OCI-M2 (cell line): ENCODE results near the gene CLDN10.

Experiments
- DNase-seq: peaks from one replicate; lab custom pipeline; 2025; ENCODE audit not compliant: unreplicated experiment; lab: John Stamatoyannopoulos, UW

Gene CLDN10

DNA sequence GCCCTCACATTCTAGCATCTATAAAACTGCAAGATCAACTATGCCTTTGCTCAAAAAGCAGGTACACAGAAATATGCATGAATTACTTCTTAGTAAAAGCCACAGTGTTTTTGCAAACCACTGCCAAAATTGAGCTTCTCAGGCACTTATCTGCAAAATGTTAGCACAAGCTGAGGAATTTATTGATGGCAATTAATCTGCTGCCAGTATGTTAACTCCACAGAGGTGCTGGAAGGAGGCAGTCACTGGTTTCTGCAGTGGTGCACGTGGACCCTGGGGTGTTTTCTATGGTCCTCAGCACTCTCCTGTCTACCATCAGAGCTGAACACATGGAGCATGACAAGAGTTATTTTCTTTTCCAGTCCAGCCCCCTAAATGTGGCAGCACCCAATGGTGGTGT is 44.2 kb downstream of the CLDN10 start:
- no peak for DNase-seq

DNA sequence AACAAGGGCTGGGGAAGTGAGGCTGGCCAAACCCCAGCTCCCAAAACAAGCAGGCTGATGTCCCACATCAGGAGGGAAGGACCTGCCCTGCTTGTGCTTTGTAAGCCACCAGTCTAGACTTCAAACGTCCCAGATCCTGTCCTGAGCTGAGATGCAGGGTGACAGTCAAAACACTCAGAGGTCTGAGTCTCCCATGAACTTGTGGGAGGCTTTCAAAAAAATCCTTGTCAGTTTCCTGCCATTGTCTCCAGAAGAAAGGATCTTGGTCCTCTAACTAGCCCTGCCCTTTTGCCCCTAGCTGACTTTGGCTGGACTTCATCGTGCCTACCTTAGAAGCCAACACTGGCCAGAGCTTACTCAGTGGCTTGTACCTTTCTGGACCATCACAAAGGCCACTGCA is 48.7 kb downstream of the CLDN10 start:
- DNase-seq: no peak

DNA sequence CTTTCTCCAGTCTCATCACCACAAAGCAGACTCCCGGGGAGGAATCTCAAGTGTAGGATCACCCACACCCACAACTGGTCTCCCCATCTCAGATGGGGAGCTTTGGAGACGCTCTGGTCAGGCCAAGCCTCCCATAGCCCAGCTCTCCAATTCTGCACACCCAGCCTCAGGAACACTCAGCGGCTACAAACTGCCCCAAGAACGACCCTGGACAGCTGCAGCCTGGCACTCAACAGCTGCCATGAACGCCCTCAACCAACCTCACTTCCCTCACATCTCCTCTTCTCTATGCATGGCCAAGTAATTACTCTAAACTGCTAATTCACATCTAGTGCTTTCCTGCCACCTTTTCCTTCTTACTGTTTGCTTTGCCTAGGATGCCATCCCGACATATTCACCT is 49.4 kb downstream of the CLDN10 start:
- DNase-seq: no peak

DNA sequence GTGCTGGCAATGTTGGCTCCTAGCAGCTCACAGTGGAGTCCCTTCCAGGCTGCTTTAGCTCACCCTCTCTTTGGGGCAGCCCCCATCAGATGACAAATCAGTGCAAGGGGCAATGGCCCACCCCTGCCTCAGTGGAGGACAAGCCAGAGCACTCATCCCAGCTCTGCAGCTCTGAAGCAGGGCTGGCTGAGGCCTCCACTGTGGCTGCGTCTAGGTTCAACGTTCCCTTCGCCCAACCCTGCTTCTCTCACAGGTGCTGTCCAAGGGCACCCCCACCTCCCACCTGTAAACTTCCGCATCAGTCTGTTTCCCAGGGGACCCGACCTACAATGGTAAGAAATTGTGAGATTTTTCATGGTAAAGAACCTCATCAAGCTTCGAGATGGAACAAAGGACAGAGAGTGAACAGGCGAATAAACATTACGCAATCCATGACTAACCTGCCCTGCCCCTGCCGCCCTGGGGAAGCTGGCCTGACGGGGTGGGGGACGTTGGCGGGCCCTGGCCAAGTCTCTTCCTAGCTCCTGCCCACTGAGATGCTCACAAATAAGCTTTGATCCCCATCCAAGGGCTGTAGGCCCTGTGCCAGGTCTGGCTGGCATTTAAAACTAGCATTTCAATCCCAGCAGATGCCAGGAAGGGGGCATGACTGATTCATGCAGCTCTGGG is 51.5 kb downstream of the CLDN10 start:
- DNase-seq: no peak

DNA sequence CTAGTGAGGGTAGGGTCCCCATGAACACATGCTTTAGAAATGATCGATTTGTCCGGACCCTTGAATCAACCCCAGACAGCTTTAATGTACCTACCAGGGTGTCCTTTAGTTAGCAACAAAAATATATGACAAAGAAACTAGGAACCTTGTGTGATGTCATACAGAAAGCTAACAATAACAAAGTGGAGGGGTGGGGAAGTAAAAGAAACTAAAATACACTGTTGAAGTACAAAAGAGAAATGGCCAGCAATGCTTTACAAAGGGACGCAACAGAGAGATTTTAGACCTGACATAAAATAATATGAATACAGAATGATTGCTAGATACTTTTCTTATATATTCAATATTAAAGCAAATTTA is 52.0 kb downstream of the CLDN10 start:
- no peak for DNase-seq

DNA sequence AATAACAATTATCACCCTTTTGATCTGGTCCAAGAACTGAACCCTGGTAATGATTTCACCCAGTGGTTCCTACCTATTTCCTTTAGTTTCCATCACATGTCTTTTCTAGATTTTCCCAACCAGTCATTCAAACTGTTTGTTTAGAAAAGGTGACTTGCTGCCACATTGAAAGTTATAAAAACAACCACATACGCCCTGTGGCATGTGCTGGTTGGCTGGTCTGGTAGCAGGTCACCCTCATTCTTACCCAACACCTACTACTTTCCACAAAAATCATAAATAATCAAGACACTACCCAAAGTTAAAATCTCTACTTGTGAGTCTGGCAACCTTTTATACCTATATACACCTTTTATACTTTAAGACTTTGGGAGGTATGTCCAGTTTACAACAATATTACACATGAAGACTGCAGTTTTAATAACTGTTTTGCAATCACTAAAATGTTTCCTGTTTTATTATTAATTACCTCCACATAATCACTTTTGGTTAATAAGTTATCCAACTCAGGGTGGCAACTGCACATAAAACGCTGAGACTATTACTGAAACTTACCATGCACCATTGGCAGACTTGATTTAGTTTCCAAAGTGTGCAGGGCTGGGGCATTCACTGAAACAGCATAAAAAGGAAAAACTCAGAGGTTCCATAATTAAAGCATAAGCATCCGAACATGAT is 53.1 kb downstream of the CLDN10 start:
- no peak for DNase-seq

DNA sequence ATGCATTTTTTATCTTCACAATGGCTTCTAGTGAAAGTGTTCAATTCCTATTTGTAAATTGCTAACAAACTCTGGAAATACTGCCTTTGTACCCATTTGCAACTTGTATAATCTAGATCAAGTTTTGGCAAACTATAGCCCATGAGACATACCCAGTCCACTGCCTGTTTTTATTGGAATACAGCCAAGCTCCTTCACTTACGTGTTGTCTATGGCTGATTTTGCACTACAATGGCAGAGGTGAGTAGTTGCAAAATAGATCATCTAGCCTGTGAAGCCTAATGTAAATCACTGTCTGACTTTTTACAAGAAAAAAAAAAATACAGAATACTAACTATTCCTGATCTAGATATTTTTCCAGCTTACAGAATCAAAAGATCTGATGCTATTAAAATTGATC is 54.8 kb downstream of the CLDN10 start:
- DNase-seq: no peak

DNA sequence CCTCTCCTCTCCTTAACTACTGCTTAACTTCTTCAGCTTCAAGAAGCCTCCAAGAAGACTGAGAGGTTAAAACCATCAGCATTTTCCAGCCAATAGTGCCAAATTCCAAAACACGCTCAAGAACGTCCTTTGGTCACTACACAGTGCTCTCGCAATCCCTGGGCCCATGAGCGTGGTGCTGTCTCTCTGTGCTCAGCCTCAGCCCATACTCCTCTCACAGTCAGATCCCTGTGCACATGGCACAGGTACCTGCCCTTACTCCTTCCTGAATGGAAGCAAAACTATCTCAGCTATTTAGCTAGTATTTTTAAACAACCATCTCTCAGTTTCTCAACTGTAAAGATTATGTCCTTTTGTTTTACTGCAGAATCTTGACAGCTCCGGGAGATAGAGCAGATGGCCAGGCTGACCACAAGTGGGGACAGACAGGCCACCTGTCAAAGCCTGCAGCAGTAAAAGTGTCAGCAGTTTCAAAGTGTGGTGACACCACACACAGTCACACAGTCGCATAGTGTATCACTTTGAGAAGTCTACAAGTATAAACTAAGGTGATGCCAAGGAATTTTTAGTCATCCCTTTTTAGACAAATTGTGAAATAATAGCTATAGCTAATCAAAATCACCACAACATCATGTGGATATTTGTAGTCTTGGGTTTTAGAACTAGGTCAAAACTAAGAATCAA is 56.3 kb downstream of the CLDN10 start:
- DNase-seq: no peak

DNA sequence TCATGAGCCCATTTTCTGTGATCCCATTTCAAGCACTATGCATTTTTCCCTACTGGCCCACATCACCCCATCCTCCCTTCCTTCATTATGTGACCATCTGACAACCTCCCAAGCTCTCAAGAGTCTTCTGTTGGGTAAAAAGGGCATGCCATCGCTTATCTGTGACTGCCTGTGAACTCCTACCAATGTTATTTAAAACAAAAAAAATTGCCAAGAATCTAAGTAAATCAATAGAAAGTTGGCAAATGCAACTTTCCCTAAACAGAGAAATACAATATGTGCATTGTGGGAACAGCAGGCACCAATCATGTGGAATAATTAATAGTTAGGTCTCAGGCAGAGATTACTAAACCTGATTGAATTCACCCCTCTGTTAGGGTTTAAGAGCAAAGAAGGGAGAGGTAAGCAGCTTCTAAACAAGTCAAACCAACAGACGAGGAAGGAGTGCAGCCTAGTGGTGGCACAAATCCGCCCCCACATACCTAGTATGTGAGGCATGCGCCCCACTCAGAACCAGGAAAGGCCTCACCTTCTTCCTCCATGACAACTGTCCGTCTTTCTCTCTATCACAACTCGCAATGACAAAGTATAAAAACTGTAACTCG is 62.2 kb downstream of the CLDN10 start:
- DNase-seq: no peak

DNA sequence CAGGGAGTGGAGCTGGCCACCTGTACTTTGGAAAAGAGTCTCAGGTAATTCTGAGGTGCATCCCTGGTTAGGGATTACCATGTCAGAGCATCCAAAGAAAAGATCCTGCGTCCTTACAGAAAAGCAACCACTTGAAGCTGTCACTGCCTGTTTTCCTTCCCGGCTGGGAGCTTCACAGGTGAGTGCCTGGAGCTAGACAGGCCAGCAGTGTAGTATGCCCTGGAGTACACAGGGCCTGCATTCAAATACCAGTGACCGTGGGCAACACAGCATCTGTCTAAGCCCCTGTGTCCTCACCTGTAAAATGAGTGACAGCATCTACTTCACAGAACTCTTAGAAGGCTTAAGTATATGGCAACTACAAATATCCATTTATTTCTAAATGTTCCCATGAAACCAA is 63.0 kb downstream of the CLDN10 start:
- no peak for DNase-seq

DNA sequence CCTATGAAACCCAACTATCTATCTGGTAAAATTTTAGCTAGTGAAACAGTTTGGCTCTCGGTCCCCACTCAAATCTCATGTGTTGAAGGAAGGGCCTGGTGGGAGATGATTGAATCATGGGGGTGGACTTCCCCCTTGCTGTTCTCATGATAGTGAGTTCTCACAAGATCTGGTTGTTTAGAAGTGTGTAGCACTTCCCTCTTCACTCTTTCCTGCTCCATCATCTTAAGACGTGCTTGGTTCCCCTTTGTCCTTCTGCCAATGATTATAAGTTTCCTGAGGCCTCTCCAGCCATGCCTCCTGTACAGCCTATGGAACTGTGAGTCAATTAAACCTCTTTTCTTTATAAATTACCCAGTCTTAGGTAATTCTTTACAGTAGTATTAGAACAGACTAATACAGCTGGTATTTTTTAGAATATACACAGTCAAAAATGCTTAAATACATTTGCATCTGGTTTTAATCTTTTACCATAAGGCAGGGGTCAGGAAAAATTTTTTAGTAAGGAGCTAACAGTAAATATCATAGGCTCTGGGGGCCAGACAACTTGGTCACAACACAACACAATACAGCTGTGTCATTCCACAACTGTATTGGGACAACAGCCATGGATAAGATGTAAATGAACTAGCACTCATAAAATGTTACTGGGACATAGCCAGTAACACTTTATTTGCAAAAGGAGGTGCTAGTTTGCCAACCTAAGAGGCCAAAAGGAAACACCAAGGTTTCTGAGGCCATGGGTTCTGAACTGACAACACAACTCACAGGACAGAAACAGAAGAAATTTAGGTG is 67.7 kb downstream of the CLDN10 start:
- DNase-seq: no peak

DNA sequence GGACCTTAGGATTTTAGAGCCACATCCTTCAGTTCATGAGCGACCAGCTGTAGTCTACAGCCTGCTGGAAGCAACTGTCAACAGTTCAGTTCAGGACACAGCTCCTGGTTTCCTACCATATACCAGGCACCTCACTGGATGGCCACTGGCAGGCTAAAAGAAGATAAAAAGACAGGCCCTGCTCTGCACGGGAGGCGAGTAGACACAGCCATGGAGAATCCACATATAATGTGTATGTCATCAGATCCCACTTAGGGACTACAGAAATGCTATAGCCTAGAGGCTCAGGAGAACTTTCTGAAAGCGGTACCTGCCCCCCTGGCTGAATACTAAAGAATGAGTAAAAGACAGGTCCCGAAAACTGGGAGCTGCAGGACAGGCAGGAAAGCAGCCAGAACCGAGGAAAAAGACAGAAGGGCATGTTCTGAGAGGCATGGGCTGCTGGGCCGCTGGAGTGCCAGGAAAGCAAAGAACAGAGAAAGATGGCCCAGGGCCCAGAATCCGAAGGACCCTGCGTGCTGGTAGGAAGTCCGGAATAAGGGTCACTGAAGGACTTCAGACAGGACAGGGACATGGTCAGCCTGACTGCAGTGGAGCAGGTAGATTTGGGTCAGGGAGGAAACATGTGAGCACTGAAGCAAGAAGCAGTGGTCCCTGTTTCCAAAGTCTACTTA is 68.4 kb downstream of the CLDN10 start:
- no peak for DNase-seq

DNA sequence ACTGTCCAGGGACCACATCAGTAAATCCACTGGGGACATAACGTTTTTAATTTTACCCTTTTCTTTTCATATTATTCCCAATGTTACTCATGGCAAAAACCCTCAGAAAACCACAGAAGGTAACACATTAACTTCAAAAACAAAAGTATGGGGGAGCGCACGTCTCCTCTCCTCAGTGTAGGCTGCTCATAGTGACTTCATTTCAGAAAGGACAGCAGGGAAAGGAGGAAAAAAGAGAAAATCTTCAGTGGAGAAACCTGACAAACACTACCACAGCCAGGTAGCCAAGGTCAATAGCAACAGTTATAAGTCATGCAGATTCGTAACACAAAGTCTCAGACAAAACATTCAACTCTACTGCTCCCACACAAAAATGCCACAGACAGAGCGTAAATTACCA is 70.6 kb downstream of the CLDN10 start:
- DNase-seq: no peak

DNA sequence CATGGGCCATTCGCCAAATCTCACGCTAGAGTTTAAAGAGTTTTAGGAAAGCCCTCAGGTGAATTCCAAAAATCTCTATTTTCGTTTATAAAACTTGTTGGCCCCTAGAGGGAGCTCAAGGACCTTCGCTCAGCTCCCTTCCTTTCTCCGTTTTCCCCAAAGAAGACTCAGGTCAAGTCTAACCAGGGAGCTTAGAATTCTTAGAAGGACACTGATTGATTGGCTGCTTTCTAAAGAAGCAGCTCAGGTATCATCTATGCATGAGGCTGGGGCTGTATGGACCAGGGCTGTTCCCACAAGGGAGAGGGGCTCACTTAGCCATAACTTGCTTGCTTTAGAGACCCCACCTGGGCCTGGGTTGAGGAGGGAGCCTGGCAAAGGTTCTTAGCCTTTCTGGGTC is 71.5 kb downstream of the CLDN10 start:
- DNase-seq: no peak

DNA sequence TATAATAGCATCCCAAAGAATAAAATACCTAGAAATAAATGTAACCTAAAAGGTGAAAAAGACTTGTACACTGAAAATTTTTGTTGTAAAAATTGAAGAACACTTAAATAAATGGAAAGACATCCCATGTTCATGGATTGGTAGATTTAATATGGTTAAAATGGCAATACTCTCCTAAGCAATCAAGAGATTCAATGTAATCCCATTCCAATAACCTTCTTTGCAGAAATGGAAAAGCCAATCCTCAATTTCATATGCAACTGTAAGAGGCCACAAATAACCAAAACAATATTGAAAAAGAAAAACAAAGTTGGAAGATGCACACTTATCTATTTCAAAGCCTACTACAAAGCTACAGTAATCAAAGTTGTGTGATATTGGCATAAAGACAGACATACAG is 74.2 kb downstream of the CLDN10 start:
- DNase-seq: no peak

DNA sequence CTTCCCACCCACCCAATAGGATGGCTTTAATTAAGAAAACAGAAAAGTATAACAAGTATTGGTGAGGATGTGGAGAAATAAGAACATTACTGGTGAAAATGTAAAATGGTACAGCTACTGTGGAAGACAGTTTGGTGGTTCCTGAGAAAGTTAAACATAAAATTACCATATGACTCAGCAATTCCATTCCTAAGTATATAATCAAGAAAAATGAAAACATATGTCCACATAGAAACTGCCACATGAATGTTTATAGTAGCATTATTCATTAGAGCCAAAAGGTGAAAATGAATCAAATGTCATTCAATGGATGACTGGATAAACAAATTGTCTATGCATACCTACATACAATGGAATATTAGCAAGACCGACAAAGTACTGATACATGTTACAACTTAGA is 75.1 kb downstream of the CLDN10 start:
- DNase-seq: no peak

DNA sequence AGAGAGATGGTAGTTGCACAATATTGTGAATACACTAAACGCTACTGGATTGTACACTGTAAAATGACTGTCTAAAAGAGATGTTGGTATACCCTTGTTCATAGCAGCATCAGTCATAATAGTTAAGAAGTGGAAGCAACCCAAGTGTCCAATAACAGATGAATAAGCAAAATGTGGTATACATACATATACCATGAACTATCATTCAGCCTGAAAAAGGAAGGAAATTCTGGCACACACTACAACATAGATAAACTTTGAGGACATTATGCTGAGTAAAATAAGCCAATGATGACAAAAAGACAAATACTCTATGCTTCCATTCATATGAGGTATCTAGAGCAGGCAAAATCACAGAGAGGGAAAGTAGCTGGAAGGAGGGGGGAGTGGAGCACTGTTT is 76.0 kb downstream of the CLDN10 start:
- no peak for DNase-seq

DNA sequence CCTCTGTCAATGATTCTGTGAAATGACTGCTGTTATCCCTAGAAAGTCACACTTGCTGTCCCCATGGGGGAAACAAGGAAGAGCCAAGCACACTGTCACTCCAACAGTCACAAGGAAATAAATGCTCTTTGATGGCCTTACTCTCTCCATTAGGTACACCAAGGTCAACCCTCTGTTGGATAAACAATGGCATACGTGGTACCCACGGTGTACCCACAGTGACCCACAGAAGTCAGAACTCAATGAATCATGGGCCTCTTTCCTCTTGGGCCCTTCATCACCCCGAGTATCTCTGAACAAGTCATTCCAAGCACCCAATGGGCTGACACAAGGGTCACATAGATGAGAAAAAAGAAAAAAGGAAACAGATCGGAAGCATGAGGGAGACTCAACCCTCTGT is 76.6 kb downstream of the CLDN10 start:
- DNase-seq: no peak
